Astrocyte (in vitro differentiated cells and primary cell): ENCODE measurements around the gene POLD4. TPM values are rescaled to one million over a fixed set of nuclear protein-coding genes. Genes with fewer than 3 reads are reported as not detected.

Source experiments
- DNase-seq: peaks from one replicate; pipeline ENCODE4 v3.0.0-alpha.2; 2010; ENCODE audit warnings: low read depth
- FAIRE-seq: peaks from 2 replicates; lab custom pipeline; 2011; peaks lifted over from hg19 to GRCh38; lab: Jason Lieb, UNC
- H2AFZ ChIP-seq: 2 replicates; pipeline ENCODE4 v1.6.0; 2012; ENCODE audit warnings: low read depth, low read length, inconsistent platforms
- H3K27ac ChIP-seq: 2 replicates; pipeline ENCODE4 v1.5.1; 2011; ENCODE audit warnings: low read depth, low read length, inconsistent platforms
- H3K27me3 ChIP-seq: 2 replicates; pipeline ENCODE4 v1.6.0; 2011; ENCODE audit warnings: low read length, inconsistent platforms; ENCODE audit not compliant: insufficient read depth
- H3K36me3 ChIP-seq: 2 replicates; pipeline ENCODE4 v1.5.1; 2011; ENCODE audit warnings: low read length, inconsistent platforms; ENCODE audit not compliant: insufficient read depth
- H3K4me1 ChIP-seq: 2 replicates; pipeline ENCODE4 v1.5.1; 2011; ENCODE audit warnings: low read length, inconsistent platforms; ENCODE audit not compliant: insufficient read depth
- H3K4me2 ChIP-seq: 2 replicates; pipeline ENCODE4 v1.6.0; 2012; ENCODE audit warnings: low read length, inconsistent platforms
- H3K4me3 ChIP-seq: 2 replicates; pipeline ENCODE4 v1.5.1; 2011; ENCODE audit warnings: low read depth, mild to moderate bottlenecking, low read length, inconsistent platforms; ENCODE audit not compliant: insufficient read depth
- H3K79me2 ChIP-seq: 2 replicates; pipeline ENCODE4 v1.6.0; 2012; ENCODE audit warnings: mild to moderate bottlenecking, low read length, inconsistent platforms; ENCODE audit not compliant: insufficient read depth
- H3K9ac ChIP-seq: 2 replicates; pipeline ENCODE4 v1.6.0; 2012; ENCODE audit warnings: mild to moderate bottlenecking, low read length, inconsistent platforms
- H3K9me3 ChIP-seq: 2 replicates; pipeline ENCODE4 v1.5.1; 2012; ENCODE audit warnings: low read depth, mild to moderate bottlenecking, low read length, inconsistent platforms; ENCODE audit not compliant: insufficient read depth
- H4K20me1 ChIP-seq: 2 replicates; pipeline ENCODE4 v1.6.0; 2012; ENCODE audit warnings: low read length, inconsistent platforms; ENCODE audit not compliant: insufficient read depth
- H3K27ac Mint-ChIP-seq: one replicate; pipeline ENCODE4 v1.8.0; 2021; ENCODE audit warnings: mild to moderate bottlenecking, mixed read lengths; ENCODE audit not compliant: unreplicated experiment
- H3K27me3 Mint-ChIP-seq: one replicate; pipeline ENCODE4 v1.8.0; 2021; ENCODE audit warnings: low read depth, mixed read lengths; ENCODE audit not compliant: unreplicated experiment
- H3K36me3 Mint-ChIP-seq: one replicate; pipeline ENCODE4 v1.8.0; 2021; ENCODE audit warnings: low read depth, mixed read lengths; ENCODE audit not compliant: unreplicated experiment
- H3K4me1 Mint-ChIP-seq: one replicate; pipeline ENCODE4 v1.8.0; 2021; ENCODE audit warnings: low read depth, mixed read lengths; ENCODE audit not compliant: unreplicated experiment
- H3K4me3 Mint-ChIP-seq: one replicate; pipeline ENCODE4 v1.8.0; 2021; ENCODE audit warnings: mild to moderate bottlenecking, moderate library complexity, mixed read lengths; ENCODE audit not compliant: unreplicated experiment
- H3K9me3 Mint-ChIP-seq: one replicate; pipeline ENCODE4 v1.8.0; 2021; ENCODE audit warnings: mild to moderate bottlenecking, mixed read lengths; ENCODE audit not compliant: unreplicated experiment
- CTCF ChIP-seq: IDR thresholded peaks from 2 replicates; pipeline ENCODE4 v1.5.1; 2011; ENCODE audit warnings: low read depth, mild to moderate bottlenecking, inconsistent platforms, low read length, moderate library complexity; ENCODE audit not compliant: insufficient read depth
- EZH2 ChIP-seq: IDR thresholded peaks from 2 replicates; pipeline ENCODE4 v1.6.1; 2012; ENCODE audit warnings: mild to moderate bottlenecking, low read length, inconsistent platforms; ENCODE audit not compliant: insufficient read depth
- total RNA-seq: library from RNA; stranded (reverse); gene quantifications from 2 replicates; pipeline ENCODE4 v1.2.1, GENCODE V29; 2021

The POLD4 gene
- total RNA-seq, 1 donor from 2014 or later = 53.5 TPM

GRCh38 chr11:67308031-67308866 lies 45.1 kb downstream of the POLD4 start:
- Histone ChIP-seq H3K79me2 (no peaks in the 10 kb centered on the region), H3K4me1 (peaks cover 10% of the 10 kb centered on the region), H2AFZ (no peak overlapping the region), H3K27me3 (no peaks in the 10 kb centered on the region), H3K9me3 (no peaks in the 10 kb centered on the region), H3K27ac (no peak overlapping the region), H3K4me2 (no peak overlapping the region), H3K36me3 (no peaks in the 10 kb centered on the region), H3K4me3 (no peak overlapping the region), H4K20me1 (no peaks in the 10 kb centered on the region), H3K9ac (no peak overlapping the region)
- H3K4me3 Mint-ChIP-seq = no peak overlapping the region
- H3K9me3 Mint-ChIP-seq = no peaks in the 10 kb centered on the region
- FAIRE-seq = no peak
- DNase-seq = no peak
- H3K27me3 Mint-ChIP-seq = peaks cover 2% of the 10 kb centered on the region
- peaks cover 5% of the 10 kb centered on the region for H3K4me1 Mint-ChIP-seq
- no peak overlapping the region for H3K27ac Mint-ChIP-seq
- TF ChIP-seq EZH2 (no peak), CTCF (no peak)
- H3K36me3 Mint-ChIP-seq = peaks cover 5% of the 10 kb centered on the region

GRCh38 chr11:67307545-67308001 lies 45.8 kb downstream of the POLD4 start:
- Mint-ChIP-seq H3K4me3 (no peak overlapping the region), H3K27me3 (peaks cover 2% of the 10 kb centered on the region), H3K9me3 (no peaks in the 10 kb centered on the region), H3K36me3 (peaks cover 5% of the 10 kb centered on the region), H3K4me1 (peaks cover 5% of the 10 kb centered on the region), H3K27ac (no peak overlapping the region)
- Histone ChIP-seq H3K9ac (no peak overlapping the region), H3K4me1 (peaks cover 10% of the 10 kb centered on the region), H3K79me2 (no peaks in the 10 kb centered on the region), H3K27me3 (no peaks in the 10 kb centered on the region), H3K27ac (no peak overlapping the region), H2AFZ (no peak overlapping the region), H3K9me3 (no peaks in the 10 kb centered on the region), H4K20me1 (peaks cover 2% of the 10 kb centered on the region), H3K4me2 (no peak overlapping the region), H3K4me3 (no peak overlapping the region), H3K36me3 (no peaks in the 10 kb centered on the region)
- DNase-seq = no peak
- TF ChIP-seq EZH2 = no peak
- TF ChIP-seq CTCF = no peak
- FAIRE-seq = no peak
